HEK293T (cell line): ENCODE measurements around the gene TET2.

Experiments
- CTCF ChIA-PET: fragments of 350-600 bp; formaldehyde crosslinking; extraction: SDS; loops from one replicate; lab custom pipeline; 2021; ENCODE audit warnings: antibody characterized with exemption, inconsistent platforms; lab: Yijun Ruan, JAX
- POLR2A ChIA-PET: fragments of 350-600 bp; formaldehyde crosslinking; extraction: SDS; loops from one replicate; lab custom pipeline; 2020; ENCODE audit warnings: antibody characterized with exemption, inconsistent platforms; lab: Yijun Ruan, JAX
- DNase-seq: peaks from one replicate; pipeline ENCODE4 v3.0.0; 2012; ENCODE audit warnings: mixed read lengths; ENCODE audit errors: extremely low spot score
- ARNT ChIP-seq: fragments of 450-650 bp; IDR thresholded peaks from 2 replicates; pipeline ENCODE4 v1.6.1; 2017; ENCODE audit warnings: mild to moderate bottlenecking
- BHLHE40 ChIP-seq: fragments of 450-650 bp; IDR thresholded peaks from 2 replicates; pipeline ENCODE4 v1.6.1; 2016; ENCODE audit warnings: mild to moderate bottlenecking, moderate library complexity, borderline replicate concordance
- CTBP1 ChIP-seq: fragments of 450-650 bp; IDR thresholded peaks from 2 replicates; pipeline ENCODE4 v1.6.1; 2016; ENCODE audit warnings: borderline replicate concordance
- ELF4 ChIP-seq: fragments of 450-650 bp; IDR thresholded peaks from 2 replicates; pipeline ENCODE4 v1.6.1; 2017; ENCODE audit warnings: antibody characterized with exemption
- FOXA1 ChIP-seq: fragments of 450-650 bp; IDR thresholded peaks from 2 replicates; pipeline ENCODE4 v1.6.1; 2016; ENCODE audit warnings: mild to moderate bottlenecking
- FOXK2 ChIP-seq: fragments of 450-650 bp; IDR thresholded peaks from 2 replicates; pipeline ENCODE4 v1.6.1; 2016; ENCODE audit warnings: mild to moderate bottlenecking
- FOXM1 ChIP-seq: fragments of 450-650 bp; IDR thresholded peaks from 2 replicates; pipeline ENCODE4 v1.6.1; 2017; ENCODE audit warnings: mild to moderate bottlenecking, borderline replicate concordance
- HDGF ChIP-seq: fragments of 450-650 bp; IDR thresholded peaks from 2 replicates; pipeline ENCODE4 v1.6.1; 2017; ENCODE audit warnings: antibody characterized with exemption, borderline replicate concordance
- L3MBTL2 ChIP-seq: fragments of 450-650 bp; conservative IDR thresholded peaks from 2 replicates; pipeline ENCODE4 v1.6.1; 2016; ENCODE audit warnings: mild to moderate bottlenecking
- LEF1 ChIP-seq: fragments of 450-650 bp; IDR thresholded peaks from 2 replicates; pipeline ENCODE4 v1.6.1; 2017; ENCODE audit warnings: mild to moderate bottlenecking, borderline replicate concordance
- NFRKB ChIP-seq: fragments of 450-650 bp; IDR thresholded peaks from 2 replicates; pipeline ENCODE4 v1.6.1; 2016; ENCODE audit warnings: mild to moderate bottlenecking, moderate library complexity
- SP1 ChIP-seq: fragments of 450-650 bp; IDR thresholded peaks from 2 replicates; pipeline ENCODE4 v1.6.1; 2017
- SUZ12 ChIP-seq: fragments of 450-650 bp; IDR thresholded peaks from 2 replicates; pipeline ENCODE4 v1.6.1; 2016; ENCODE audit warnings: mild to moderate bottlenecking
- TARDBP ChIP-seq: fragments of 450-650 bp; IDR thresholded peaks from 2 replicates; pipeline ENCODE4 v1.6.1; 2016
- ZNF384 ChIP-seq: fragments of 450-650 bp; IDR thresholded peaks from 2 replicates; pipeline ENCODE4 v1.6.1; 2016
- TF ChIP-seq, protein P1 (sequence below): fragments of 450-650 bp; IDR thresholded peaks from 2 replicates; pipeline ENCODE4 v1.6.1; 2016

The TET2 gene

DNA sequence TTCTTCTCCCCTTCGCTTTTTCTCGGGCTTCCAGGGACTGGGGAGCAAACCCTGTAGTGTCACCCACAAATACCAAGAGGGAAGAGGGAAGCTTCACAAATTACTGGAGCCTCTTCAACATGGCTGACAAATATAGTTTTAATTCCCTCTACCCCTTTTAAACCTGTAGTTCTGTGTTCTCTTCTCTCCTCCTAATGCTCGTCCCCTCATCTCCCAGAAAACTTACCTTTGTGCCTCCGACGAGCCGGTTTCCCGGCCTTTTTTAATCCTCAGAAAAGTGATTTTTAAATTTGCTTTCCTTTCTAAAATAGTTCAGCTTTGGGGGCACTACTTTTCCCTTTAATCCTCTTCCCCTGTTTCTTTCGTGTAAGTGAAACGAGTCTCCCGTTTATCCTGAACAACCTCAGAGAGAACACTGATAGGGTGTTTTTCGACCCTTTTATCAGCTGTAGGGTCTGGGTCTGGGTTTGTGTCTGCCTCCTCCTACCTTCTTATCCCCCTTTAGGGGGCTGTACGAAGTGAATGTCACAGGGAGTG lies 408 bp downstream of the TET2 start:
- POLR2A ChIA-PET: interaction anchor here (0.5 to 2.4 kb wide), 4 partner anchors 50 to 327 kb away, joined by 3 to 15 read pairs (median 4); partner anchors contain the start of gene PPA2
- no peak for DNase-seq
- TF ChIP-seq LEF1 (no peak), NFRKB (peak; percentile 47)
- CTCF ChIA-PET: no interaction called here

DNA sequence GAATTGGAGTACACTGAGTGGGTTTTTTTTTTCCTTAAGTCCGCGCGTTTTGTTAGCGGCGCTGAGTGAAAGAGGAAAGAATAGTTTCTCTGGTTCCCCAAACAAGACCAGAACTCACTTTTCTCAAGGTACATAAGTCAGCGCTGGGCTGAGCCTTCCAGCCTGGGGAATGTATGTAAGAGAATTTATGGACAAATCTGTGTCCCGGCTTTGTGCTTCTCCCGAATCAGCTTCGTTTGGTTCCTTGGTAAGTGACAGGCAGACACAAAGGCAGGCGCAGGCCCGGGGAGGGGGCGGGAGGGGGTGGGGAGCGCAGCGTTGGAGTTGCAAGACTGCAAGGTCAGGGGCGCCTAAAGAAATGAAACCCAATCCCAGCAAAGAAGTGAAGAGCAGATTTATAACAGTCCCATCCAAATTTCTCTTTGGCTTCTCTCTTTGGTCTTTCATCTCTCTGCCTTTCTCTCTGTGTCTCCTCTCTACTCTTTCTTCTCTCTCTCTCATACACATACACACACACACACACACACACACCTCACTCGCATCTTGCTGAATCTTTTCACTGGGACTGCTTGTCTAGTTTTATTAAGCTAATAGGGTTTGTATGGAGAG lies 981 bp downstream of the TET2 start:
- ChIA-PET POLR2A (interaction anchor here (0.5 to 2.4 kb wide), 4 partner anchors 49 to 326 kb away, joined by 3 to 15 read pairs (median 4); partner anchors contain the start of gene PPA2), CTCF (no interaction called here)
- peak; percentile 15 for DNase-seq
- TF ChIP-seq, protein P1, sequence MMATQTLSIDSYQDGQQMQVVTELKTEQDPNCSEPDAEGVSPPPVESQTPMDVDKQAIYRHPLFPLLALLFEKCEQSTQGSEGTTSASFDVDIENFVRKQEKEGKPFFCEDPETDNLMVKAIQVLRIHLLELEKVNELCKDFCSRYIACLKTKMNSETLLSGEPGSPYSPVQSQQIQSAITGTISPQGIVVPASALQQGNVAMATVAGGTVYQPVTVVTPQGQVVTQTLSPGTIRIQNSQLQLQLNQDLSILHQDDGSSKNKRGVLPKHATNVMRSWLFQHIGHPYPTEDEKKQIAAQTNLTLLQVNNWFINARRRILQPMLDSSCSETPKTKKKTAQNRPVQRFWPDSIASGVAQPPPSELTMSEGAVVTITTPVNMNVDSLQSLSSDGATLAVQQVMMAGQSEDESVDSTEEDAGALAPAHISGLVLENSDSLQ: peak; percentile 9; the same call in 1 of the 2 replicates
- TF ChIP-seq FOXK2: no peak

DNA sequence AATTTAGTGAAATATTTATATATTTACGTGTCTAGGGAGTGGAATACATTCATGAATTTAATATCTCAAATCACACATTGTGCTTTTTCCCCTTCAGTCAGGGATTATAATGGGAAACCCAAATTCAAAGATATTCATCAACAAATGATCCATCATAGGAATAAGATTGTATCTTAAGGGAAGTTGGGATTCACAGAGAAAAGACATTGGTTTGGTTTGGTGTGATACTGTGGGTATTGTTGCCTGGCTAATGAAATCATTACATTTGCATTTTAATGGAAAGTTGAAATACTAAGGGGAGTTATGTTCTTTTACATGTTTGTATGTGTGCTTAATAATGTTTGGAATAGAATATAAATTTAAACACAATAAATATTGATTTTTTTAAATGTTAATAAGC lies 1.7 kb downstream of the TET2 start:
- CTCF ChIA-PET: no interaction called here
- POLR2A ChIA-PET: interaction anchor here (2.4 kb wide), 1 partner anchor 325 kb away, joined by 15 read pairs; the partner anchor contains the start of gene PPA2
- TF ChIP-seq ZNF384: no peak
- TF ChIP-seq TARDBP: no peak
- TF ChIP-seq HDGF: no peak
- TF ChIP-seq, protein P1: no peak
- no peak for TF ChIP-seq FOXA1
- no peak for TF ChIP-seq ELF4
- no peak for TF ChIP-seq ARNT
- no peak for TF ChIP-seq FOXM1
- no peak for TF ChIP-seq SP1
- no peak for TF ChIP-seq L3MBTL2
- no peak for TF ChIP-seq BHLHE40
- TF ChIP-seq NFRKB: no peak
- no peak for TF ChIP-seq FOXK2
- no peak for TF ChIP-seq LEF1
- TF ChIP-seq SUZ12: no peak
- no peak for TF ChIP-seq CTBP1
- no peak for DNase-seq

DNA sequence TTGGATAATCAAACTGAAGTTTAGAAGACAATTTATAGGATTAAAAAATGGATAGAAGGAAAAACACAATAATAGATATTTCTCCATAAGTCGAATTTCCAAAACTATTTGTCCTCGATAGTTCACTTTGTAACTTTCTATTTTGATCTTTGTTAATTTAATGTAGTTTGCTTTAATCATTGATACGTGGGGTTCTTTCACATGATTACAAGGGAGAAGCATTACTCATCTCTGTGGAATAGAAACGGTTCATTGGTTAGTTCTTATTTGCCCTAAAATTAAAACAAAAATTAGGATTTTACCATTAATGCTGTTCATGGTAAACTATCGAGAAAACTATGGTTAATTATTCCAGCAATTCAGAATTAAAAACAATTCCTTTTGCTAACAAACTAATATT lies 2.1 kb downstream of the TET2 start:
- TF ChIP-seq HDGF: no peak
- TF ChIP-seq BHLHE40: no peak
- no peak for TF ChIP-seq FOXA1
- TF ChIP-seq NFRKB: no peak

DNA sequence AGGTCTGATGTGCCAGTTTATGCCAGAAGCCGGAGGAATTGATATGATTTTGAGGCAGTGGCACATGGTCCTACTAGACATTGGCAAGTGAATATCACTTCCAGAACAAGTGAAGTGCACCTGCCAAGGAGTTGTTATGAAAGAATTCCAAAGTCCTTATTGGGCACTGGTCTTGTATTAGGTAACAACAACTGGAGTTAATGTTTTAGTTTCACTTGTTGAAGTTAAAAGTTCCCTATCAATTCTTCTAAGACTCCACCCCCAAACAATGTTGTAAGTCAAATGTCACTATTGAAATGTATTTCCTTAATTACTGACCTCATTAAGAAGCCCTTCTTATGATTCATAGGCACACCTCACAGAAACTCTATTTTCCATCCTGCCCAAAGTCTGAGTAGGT lies 3.1 kb downstream of the TET2 start:
- CTCF ChIA-PET: no interaction called here
- POLR2A ChIA-PET: no interaction called here
- DNase-seq: no peak
- TF ChIP-seq HDGF (no peak), SP1 (no peak), ARNT (no peak), FOXK2 (no peak), SUZ12 (no peak), TARDBP (no peak), LEF1 (no peak), BHLHE40 (no peak), NFRKB (no peak), L3MBTL2 (no peak), ZNF384 (no peak), FOXA1 (no peak), CTBP1 (no peak), FOXM1 (no peak), ELF4 (no peak)
- TF ChIP-seq, protein P1: no peak

More for the DNA sequence above, 2.1 kb downstream of the TET2 start:
- POLR2A ChIA-PET: no interaction called here
- DNase-seq: no peak
- CTCF ChIA-PET: no interaction called here

DNA sequence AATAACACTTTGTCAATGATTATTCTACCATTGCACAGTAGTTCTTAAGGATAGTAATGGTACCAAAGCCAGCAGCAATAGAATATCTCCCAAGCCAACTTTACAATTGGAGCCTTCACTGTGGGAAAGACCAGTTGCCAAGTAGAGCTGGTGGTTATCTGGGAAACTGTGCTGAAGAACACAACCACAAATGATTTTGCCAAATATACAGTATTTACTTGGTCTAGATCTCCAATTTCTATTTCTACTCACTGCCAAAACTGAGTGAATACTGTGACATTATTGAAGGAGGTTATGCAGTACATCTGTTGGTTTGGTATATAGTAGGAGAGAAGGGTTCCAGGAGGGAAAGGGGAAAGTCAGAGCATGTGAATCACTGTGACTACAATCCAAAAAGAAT lies 3.8 kb downstream of the TET2 start:
- no peak for DNase-seq
- POLR2A ChIA-PET: no interaction called here
- no peak for TF ChIP-seq CTBP1
- TF ChIP-seq SP1: no peak
- CTCF ChIA-PET: interaction anchor here (0.7 kb wide), 1 partner anchor 46 kb away, joined by 4 read pairs; no protein-coding TSS in a partner anchor

DNA sequence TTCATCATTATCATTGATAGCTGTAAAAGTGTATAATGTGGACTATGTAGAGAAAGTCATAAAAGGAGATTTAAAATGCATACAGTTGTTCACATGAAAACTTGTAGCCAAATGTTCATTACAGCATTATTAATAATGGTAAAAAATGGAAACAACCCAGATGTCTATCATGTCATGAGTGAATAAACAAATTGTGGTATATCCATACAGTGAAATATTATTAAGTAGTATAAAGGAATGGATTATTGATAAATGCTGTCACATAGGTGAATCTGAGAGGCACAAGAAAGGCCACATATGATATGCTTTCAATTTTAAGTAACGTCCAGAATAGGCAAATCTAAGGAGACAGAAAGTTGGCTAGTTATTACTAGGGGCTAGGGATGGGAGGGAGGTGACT lies 7.1 kb downstream of the TET2 start:
- POLR2A ChIA-PET: no interaction called here

More for the DNA sequence above, 7.1 kb downstream of the TET2 start:
- TF ChIP-seq, protein P1: no peak
- TF ChIP-seq CTBP1: no peak
- TF ChIP-seq ARNT: no peak
- no peak for TF ChIP-seq BHLHE40
- TF ChIP-seq SP1: no peak
- no peak for TF ChIP-seq TARDBP
- no peak for TF ChIP-seq NFRKB
- no peak for TF ChIP-seq ZNF384
- no peak for TF ChIP-seq ELF4
- no peak for TF ChIP-seq FOXA1
- no peak for TF ChIP-seq HDGF
- no peak for TF ChIP-seq FOXM1
- CTCF ChIA-PET: interaction anchor here (0.5 kb wide), 1 partner anchor 27 kb away, joined by 3 read pairs; no protein-coding TSS in a partner anchor
- DNase-seq: no peak
